GM12891 (cell line): ENCODE results near the gene SYNPO2.

Experiments
- POLR2AphosphoS5 ChIP-seq: IDR thresholded peaks from 2 replicates; pipeline ENCODE4 v1.6.1; 2011; ENCODE audit warnings: low read depth, low read length, control low read depth
- TAF1 ChIP-seq: IDR thresholded peaks from 2 replicates; pipeline ENCODE4 v1.6.1; 2011; ENCODE audit warnings: low read depth, low read length, control low read depth

- no peak for TF ChIP-seq TAF1
- no peak for TF ChIP-seq POLR2AphosphoS5
These were observed 142.6 kb downstream of the SYNPO2 start for GRCh38 chr4:119031218-119031617.
